ENCODE data around the gene GBP7. TPM values are rescaled to one million over a fixed set of nuclear protein-coding genes. Genes with fewer than 3 reads are reported as not detected.

The GBP7 gene
- total RNA-seq, 6 donors from 2014 or later = 0.34 TPM; not detected in 5

DNA sequence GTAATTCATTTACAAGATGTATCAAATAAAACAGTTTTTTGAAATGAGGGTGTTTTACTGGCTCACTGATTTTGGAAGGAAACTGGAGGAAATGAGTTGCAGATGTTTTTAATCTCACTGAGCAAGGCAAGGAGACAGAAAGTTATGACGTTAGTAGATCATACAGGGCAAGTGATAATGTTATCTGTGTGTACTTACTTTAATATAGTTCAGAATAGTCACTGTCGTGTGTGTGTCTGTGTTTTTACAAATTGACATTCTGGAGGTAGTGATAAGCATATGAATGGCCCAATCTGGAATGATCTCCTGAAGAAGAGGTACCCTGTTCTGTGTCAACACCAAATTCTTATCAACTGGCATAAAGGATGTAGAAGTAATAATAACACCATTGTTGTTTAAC, 24.9 kb upstream of the GBP7 start:
- H3K27ac ChIP-seq = peak overlapping the region in 3 of 4 donors; percentile 22 to 86 (median 77)
- H3K4me1 ChIP-seq = peaks cover 0 to 17% (median 5%) of the 10 kb centered on the region in 4 donors
- no peaks in the 10 kb centered on the region for H3K36me3 ChIP-seq
- 10 to 32% methylated on average over 2 of the region's 2 CpGs for WGBS, 2 donors
- no peak overlapping the region for H3K4me3 ChIP-seq
- no peaks in the 10 kb centered on the region for H3K27me3 ChIP-seq
- DNase-seq (no peak), ATAC-seq (ENCODE audit: low FRiP score in 2 of 2) (no peak)
- TF ChIP-seq POLR2A (IDR thresholded peaks at IDR 0.05) (no peak), EP300 (IDR thresholded peaks at IDR 0.05) (peak in 1 of 4 donors; percentile 8), POLR2AphosphoS5 (IDR thresholded peaks at IDR 0.05) (no peak)
- TF ChIP-seq, protein P1, sequence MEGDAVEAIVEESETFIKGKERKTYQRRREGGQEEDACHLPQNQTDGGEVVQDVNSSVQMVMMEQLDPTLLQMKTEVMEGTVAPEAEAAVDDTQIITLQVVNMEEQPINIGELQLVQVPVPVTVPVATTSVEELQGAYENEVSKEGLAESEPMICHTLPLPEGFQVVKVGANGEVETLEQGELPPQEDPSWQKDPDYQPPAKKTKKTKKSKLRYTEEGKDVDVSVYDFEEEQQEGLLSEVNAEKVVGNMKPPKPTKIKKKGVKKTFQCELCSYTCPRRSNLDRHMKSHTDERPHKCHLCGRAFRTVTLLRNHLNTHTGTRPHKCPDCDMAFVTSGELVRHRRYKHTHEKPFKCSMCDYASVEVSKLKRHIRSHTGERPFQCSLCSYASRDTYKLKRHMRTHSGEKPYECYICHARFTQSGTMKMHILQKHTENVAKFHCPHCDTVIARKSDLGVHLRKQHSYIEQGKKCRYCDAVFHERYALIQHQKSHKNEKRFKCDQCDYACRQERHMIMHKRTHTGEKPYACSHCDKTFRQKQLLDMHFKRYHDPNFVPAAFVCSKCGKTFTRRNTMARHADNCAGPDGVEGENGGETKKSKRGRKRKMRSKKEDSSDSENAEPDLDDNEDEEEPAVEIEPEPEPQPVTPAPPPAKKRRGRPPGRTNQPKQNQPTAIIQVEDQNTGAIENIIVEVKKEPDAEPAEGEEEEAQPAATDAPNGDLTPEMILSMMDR (IDR thresholded peaks at IDR 0.05) = no peak
- peaks cover 0 to 10% (median 3%) of the 10 kb centered on the region in 4 donors for H3K9me3 ChIP-seq

DNA sequence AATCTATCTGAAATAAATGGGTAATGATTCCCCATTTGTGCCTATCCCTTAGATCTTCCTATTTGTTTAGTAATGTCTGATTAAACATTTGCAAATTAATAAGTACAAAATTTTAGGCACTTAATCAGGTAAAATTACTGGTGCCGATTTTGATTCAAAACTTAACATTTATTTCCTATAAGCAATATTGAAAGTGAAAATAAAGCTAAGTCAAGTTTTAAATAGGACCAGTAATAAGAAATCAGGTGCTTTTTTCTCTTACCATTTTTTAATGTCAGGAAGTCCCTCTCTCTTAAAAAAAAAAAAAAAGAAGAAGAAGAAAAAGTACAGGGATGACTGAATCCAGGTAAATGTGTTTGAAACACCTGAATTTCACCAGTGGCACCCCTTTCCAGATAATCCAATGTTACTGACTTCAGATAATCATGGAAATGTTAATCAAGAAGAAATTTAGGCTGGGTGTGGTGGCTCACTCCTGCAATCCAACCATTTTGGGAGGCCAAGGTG, 23.8 kb upstream of the GBP7 start:
- H3K4me1 ChIP-seq = peaks cover 0 to 17% (median 5%) of the 10 kb centered on the region in 4 donors
- WGBS, 2 donors = 14 to 36% methylated on average over 1 of the region's 1 CpG
- no peaks in the 10 kb centered on the region for H3K9me3 ChIP-seq
- no peaks in the 10 kb centered on the region for H3K36me3 ChIP-seq
- peak overlapping the region in 3 of 4 donors; percentile 47 to 65 (median 57) for H3K4me3 ChIP-seq
- TF ChIP-seq POLR2AphosphoS5 (IDR thresholded peaks at IDR 0.05) (no peak), POLR2A (IDR thresholded peaks at IDR 0.05) (no peak), EP300 (IDR thresholded peaks at IDR 0.05) (no peak)
- TF ChIP-seq, protein P1 (IDR thresholded peaks at IDR 0.05) = no peak
- H3K27me3 ChIP-seq = no peaks in the 10 kb centered on the region
- ATAC-seq (ENCODE audit: low FRiP score in 2 of 2) (no peak), DNase-seq (no peak)
- peak overlapping the region; percentile 72 to 89 (median 82) for H3K27ac ChIP-seq

DNA sequence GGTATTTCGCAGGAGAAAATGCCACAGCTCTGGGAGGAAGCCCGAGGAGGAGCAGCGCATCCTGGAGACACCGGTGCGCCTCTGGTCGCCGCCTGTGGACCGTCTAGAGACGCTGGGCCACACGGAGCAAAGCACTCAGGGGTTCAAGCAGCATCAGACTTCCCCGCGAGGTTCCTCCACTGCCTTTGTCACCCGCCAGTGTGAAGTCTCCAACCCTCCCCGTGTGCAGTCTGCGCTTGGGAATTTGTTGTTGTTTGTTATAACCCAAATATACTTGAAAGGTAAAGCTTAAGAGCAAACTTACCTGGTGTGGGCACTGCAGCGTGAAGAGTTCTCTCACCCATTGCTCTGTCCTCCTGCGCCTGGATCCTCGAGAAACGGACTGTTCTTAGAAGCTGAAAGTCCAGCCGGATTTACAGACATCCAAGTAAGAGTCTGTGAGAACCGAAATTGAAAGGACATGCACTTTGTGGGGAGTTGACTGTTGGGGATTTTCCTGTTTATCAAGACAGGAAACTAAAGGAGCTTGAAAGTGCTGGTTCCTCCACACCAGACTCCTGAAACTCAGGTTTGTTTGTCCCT, 22.8 kb upstream of the GBP7 start, which contains the start of gene GBP4:
Gene GBP4, minus strand, starts transcription at position 452 of the 582 bp plus-strand sequence. Its CDS starts 108 bp downstream, at position 344.
- WGBS, 2 donors = 5 to 15% methylated on average over 15 to 21 of the region's 21 CpGs
- peak; percentile 75 to 77 for ATAC-seq (ENCODE audit: low FRiP score in 2 of 2)
- Histone ChIP-seq H3K36me3 (no peaks in the 10 kb centered on the region), H3K9me3 (no peaks in the 10 kb centered on the region), H3K27ac (peak within 1 kb of the TSS; percentile 72 to 89 (median 82)), H3K27me3 (no peaks in the 10 kb centered on the region), H3K4me1 (peaks cover 0 to 17% (median 5%) of the 10 kb centered on the region in 4 donors), H3K4me3 (peak within 1 kb of the TSS; percentile 14 to 65 (median 52))
- DNase-seq = peak; percentile 46 to 77
- TF ChIP-seq POLR2AphosphoS5 (IDR thresholded peaks at IDR 0.05) (peak in 1 of 2 donors; percentile 68), EP300 (IDR thresholded peaks at IDR 0.05) (peak in 1 of 4 donors; percentile 62), POLR2A (IDR thresholded peaks at IDR 0.05) (peak in 3 of 4 donors; percentile 30 to 52 (median 35))
- TF ChIP-seq, protein P1 (IDR thresholded peaks at IDR 0.05) = no peak

DNA sequence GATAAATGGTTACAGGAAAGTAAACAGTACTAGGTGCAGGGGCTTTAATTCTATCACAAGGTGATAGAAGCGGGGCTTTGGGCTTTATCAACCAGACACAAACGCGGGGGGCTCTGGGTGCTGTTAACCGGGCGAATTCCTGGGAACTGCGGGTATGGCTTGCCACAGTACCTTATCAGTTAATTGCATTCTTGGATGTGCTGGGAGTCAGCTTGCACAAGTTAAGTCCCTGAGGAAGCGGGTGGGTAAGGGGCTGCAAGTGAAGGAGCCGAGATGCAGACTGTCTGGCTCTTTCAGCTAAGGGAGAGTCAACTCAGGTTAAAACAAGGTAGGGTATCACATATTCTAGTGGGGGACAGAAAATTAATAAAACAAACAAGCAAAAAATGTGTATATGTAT, 22.3 kb upstream of the GBP7 start:
- peaks cover 0 to 17% (median 5%) of the 10 kb centered on the region in 4 donors for H3K4me1 ChIP-seq
- 6 to 7% methylated on average over 8 of the region's 8 CpGs for WGBS, 2 donors

GRCh38 chr1:89195476-89195875, 19.7 kb upstream of the GBP7 start:
- ATAC-seq (ENCODE audit: low FRiP score in 2 of 2) (no peak), DNase-seq (no peak)
- no peaks in the 10 kb centered on the region for H3K9me3 ChIP-seq
- TF ChIP-seq EP300 (IDR thresholded peaks at IDR 0.05) (no peak), POLR2A (IDR thresholded peaks at IDR 0.05) (no peak), POLR2AphosphoS5 (IDR thresholded peaks at IDR 0.05) (no peak)
- TF ChIP-seq, protein P1 (IDR thresholded peaks at IDR 0.05) = no peak
- peaks cover 0 to 4% (median 2%) of the 10 kb centered on the region in 4 donors for H3K36me3 ChIP-seq
- no peaks in the 10 kb centered on the region for H3K27me3 ChIP-seq
- WGBS, 2 donors = 60% methylated on average over 3 of the region's 3 CpGs
- peak overlapping the region in 3 of 4 donors; percentile 2 to 57 (median 15) for H3K4me3 ChIP-seq
- peaks cover 0 to 17% (median 7%) of the 10 kb centered on the region in 4 donors for H3K4me1 ChIP-seq
- H3K27ac ChIP-seq = peak overlapping the region in 2 of 4 donors; percentile 1 to 49

More for the DNA sequence above, 22.3 kb upstream of the GBP7 start:
- no peaks in the 10 kb centered on the region for H3K27me3 ChIP-seq
- peak overlapping the region; percentile 72 to 89 (median 82) for H3K27ac ChIP-seq
- ATAC-seq (ENCODE audit: low FRiP score in 2 of 2) = no peak
- TF ChIP-seq POLR2AphosphoS5 (IDR thresholded peaks at IDR 0.05) = no peak
- no peak for TF ChIP-seq POLR2A (IDR thresholded peaks at IDR 0.05)
- TF ChIP-seq EP300 (IDR thresholded peaks at IDR 0.05) = no peak
- peak overlapping the region; percentile 14 to 65 (median 52) for H3K4me3 ChIP-seq
- no peak for DNase-seq
- H3K9me3 ChIP-seq = no peaks in the 10 kb centered on the region
- H3K36me3 ChIP-seq = peaks cover 0 to 2% (median under 1%) of the 10 kb centered on the region in 4 donors
